OCI-LY1 (cell line): ENCODE measurements around the gene PRG3.

ENCODE experiments used
- H2AFZ ChIP-seq: fragments of 200-600 bp; sonication (generic), shearing (Covaris generic); 2 replicates; pipeline ENCODE4 v1.6.0; 2014; ENCODE audit warnings: antibody characterized with exemption, mild to moderate bottlenecking, low read length
- H3F3A ChIP-seq: fragments of 200-600 bp; sonication (generic), shearing (Covaris generic); 2 replicates; pipeline ENCODE4 v1.6.0; 2014; ENCODE audit warnings: mild to moderate bottlenecking, antibody characterized with exemption, low read length, moderate library complexity; ENCODE audit not compliant: insufficient read depth
- H3K27ac ChIP-seq: fragments of 200-600 bp; sonication (generic); 2 replicates; pipeline ENCODE4 v1.5.1; 2014; ENCODE audit warnings: low read length, mixed run types, mild to moderate bottlenecking, low read depth; ENCODE audit not compliant: poor library complexity, severe bottlenecking
- H3K27me3 ChIP-seq: fragments of 200-600 bp; sonication (generic); 2 replicates; pipeline ENCODE4 v1.6.0; 2014; ENCODE audit warnings: antibody characterized with exemption, mild to moderate bottlenecking, low read length, moderate library complexity; ENCODE audit not compliant: insufficient read depth
- H3K36me3 ChIP-seq: fragments of 200-600 bp; sonication (generic); 2 replicates; pipeline ENCODE4 v1.6.1; 2014; ENCODE audit warnings: mild to moderate bottlenecking, antibody characterized with exemption, low read length, moderate library complexity, mixed read lengths; ENCODE audit not compliant: insufficient read depth
- H3K4me1 ChIP-seq: fragments of 200-600 bp; sonication (generic); 2 replicates; pipeline ENCODE4 v1.5.1; 2014; ENCODE audit warnings: mild to moderate bottlenecking, low read length, moderate library complexity; ENCODE audit not compliant: insufficient read depth, severe bottlenecking
- H3K4me2 ChIP-seq: fragments of 200-600 bp; sonication (generic), shearing (Covaris generic); 2 replicates; pipeline ENCODE4 v1.6.1; 2014; ENCODE audit warnings: low read length
- H3K4me3 ChIP-seq: fragments of 200-600 bp; sonication (generic); 2 replicates; pipeline ENCODE4 v1.5.1; 2014; ENCODE audit warnings: low read length, low read depth, mild to moderate bottlenecking, mixed read lengths; ENCODE audit not compliant: poor library complexity, severe bottlenecking
- H3K79me2 ChIP-seq: fragments of 200-600 bp; shearing (Covaris generic); 2 replicates; pipeline ENCODE4 v1.6.1; 2016; ENCODE audit warnings: mixed run types, low read length, mixed read lengths; ENCODE audit not compliant: insufficient read depth
- H3K9ac ChIP-seq: fragments of 200-600 bp; sonication (generic), shearing (Covaris generic); 2 replicates; pipeline ENCODE4 v1.6.1; 2014; ENCODE audit warnings: mild to moderate bottlenecking, low read length, mixed read lengths
- H3K9me2 ChIP-seq: fragments of 200-600 bp; sonication (generic), shearing (Covaris generic); 2 replicates; pipeline ENCODE4 v1.6.1; 2014; ENCODE audit warnings: low read depth, mild to moderate bottlenecking, low read length, mixed read lengths
- H3K9me3 ChIP-seq: fragments of 200-600 bp; shearing (Covaris generic); 2 replicates; pipeline ENCODE4 v1.6.1; 2014; ENCODE audit warnings: low read length, mixed read lengths
- H4K20me1 ChIP-seq: fragments of 200-600 bp; sonication (generic), shearing (Covaris generic); 2 replicates; pipeline ENCODE4 v1.6.0; 2016; ENCODE audit warnings: mild to moderate bottlenecking, low read length; ENCODE audit not compliant: insufficient read depth
- CTCF ChIP-seq: fragments of 200-600 bp; sonication (generic), shearing (Covaris generic); IDR thresholded peaks from 2 replicates; pipeline ENCODE4 v1.5.1; 2017; ENCODE audit warnings: mild to moderate bottlenecking, antibody characterized with exemption, low read length, moderate library complexity, mixed read lengths
- EZH2 ChIP-seq: fragments of 200-600 bp; sonication (generic), shearing (Covaris generic); IDR thresholded peaks from 2 replicates; pipeline ENCODE4 v1.8.0; 2017; ENCODE audit warnings: borderline replicate concordance, mixed run types, mild to moderate bottlenecking, antibody characterized with exemption, low read length, moderate library complexity, mixed read lengths

PRG3 gene

GRCh38 chr11:57391111-57391510 lies 10.2 kb upstream of the PRG3 start:
- H3F3A ChIP-seq: no peaks in the 10 kb centered on the region
- H4K20me1 ChIP-seq: no peaks in the 10 kb centered on the region
- H3K4me2 ChIP-seq: no peak overlapping the region
- H2AFZ ChIP-seq: no peak overlapping the region
- no peaks in the 10 kb centered on the region for H3K4me1 ChIP-seq
- no peaks in the 10 kb centered on the region for H3K36me3 ChIP-seq
- no peak overlapping the region for H3K4me3 ChIP-seq
- H3K27me3 ChIP-seq: 0 out of 2 replicates have a peak, but pooled peaks cover 3% of the 10 kb centered on the region
- TF ChIP-seq CTCF: no peak
- H3K9me2 ChIP-seq: no peaks in the 10 kb centered on the region
- H3K79me2 ChIP-seq: no peaks in the 10 kb centered on the region
- no peaks in the 10 kb centered on the region for H3K9me3 ChIP-seq
- H3K9ac ChIP-seq: no peak overlapping the region
- H3K27ac ChIP-seq: no peak overlapping the region

DNA sequence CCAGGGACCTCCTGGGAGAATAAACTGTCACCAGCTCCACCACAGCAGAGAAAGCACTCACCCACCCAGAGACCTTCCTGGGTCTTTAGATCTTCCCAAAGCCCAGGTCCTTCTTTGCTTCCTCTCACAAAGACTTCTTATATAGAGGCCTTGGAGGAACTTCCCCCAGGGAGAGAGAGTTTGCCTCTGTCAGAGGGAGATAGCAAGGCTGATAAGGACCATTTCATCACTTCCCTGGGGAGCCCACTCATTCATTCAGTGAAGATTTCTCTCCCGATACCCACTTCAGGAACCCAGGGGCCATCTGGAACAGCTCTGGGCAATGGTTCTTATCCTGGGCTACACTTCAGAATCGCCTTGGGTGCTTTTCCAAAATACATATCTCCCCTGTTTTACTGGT lies 9.6 kb upstream of the PRG3 start, which contains the start of gene PRG2:
Gene PRG2 (minus strand): TSS at position 116 of the 400 bp plus-strand sequence. CDS start 706 bp downstream, outside the sequence.
- Histone ChIP-seq H2AFZ (no peak within 1 kb of the TSS), H3K36me3 (no peaks in the 10 kb centered on the region), H3K9ac (no peak within 1 kb of the TSS), H3F3A (no peaks in the 10 kb centered on the region), H3K4me3 (no peak within 1 kb of the TSS), H3K4me2 (no peak within 1 kb of the TSS), H3K27ac (no peak within 1 kb of the TSS), H4K20me1 (no peaks in the 10 kb centered on the region), H3K9me3 (no peaks in the 10 kb centered on the region), H3K79me2 (no peaks in the 10 kb centered on the region), H3K4me1 (no peaks in the 10 kb centered on the region), H3K9me2 (no peaks in the 10 kb centered on the region), H3K27me3 (0 out of 2 replicates have a peak, but pooled peaks cover 4% of the 10 kb centered on the region)
- TF ChIP-seq CTCF: no peak
- no peak for TF ChIP-seq EZH2

DNA sequence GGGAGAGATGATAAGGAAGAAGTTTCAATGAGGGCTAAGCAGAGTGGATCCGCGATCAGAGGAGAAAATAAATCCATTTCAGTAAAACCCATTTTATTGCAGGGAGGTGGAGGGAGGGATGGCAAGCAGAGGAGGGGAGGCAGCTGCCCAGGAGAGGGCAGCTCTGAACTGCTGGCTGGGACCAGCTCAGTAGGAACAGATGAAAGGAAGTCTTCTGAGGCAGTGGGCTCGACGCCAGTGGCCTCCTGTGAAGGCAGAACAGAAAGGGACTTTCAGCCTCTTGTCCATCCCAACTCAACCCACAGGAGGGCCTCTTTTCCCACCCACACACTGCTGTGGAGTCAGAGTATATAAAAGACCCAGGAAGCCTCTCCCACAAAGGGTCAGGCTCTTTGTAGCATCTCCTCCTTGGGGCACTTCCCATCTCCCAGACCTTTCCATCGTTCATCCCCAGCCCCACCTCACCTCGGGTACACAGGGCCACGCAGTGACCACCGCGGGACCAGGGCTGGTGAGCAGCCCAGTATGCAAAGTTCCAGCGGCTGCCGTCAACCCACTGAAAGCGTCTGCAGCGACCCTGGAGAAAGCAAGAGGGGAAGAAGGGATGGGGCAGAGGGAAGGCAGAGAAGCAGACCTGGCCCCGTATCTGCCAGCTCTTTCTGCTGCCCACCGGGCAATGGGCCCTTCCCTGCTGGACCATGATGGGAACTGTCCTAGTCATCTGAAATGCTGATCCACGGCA lies 6.5 kb upstream of the PRG3 start:
- Histone ChIP-seq H3K9me3 (no peaks in the 10 kb centered on the region), H4K20me1 (no peaks in the 10 kb centered on the region), H3F3A (no peaks in the 10 kb centered on the region), H3K4me2 (no peak overlapping the region), H3K36me3 (no peaks in the 10 kb centered on the region), H3K4me1 (no peaks in the 10 kb centered on the region), H3K79me2 (no peaks in the 10 kb centered on the region), H3K9me2 (no peaks in the 10 kb centered on the region), H3K4me3 (no peak overlapping the region), H2AFZ (no peak overlapping the region), H3K27me3 (0 out of 2 replicates have a peak, but pooled peaks cover 8% of the 10 kb centered on the region), H3K9ac (no peak overlapping the region), H3K27ac (no peak overlapping the region)
- TF ChIP-seq CTCF (no peak), EZH2 (no peak)
